Hepatocyte (in vitro differentiated cells): Measurements from ENCODE around the gene LECT2. TPM values are rescaled to one million over a fixed set of nuclear protein-coding genes. Genes with fewer than 3 reads are reported as not detected.

Source experiments
- DNase-seq: peaks from one replicate; pipeline ENCODE4 v3.0.0-alpha.2; 2016; ENCODE audit warnings: low spot score
- H2AFZ ChIP-seq: fragments of 200-600 bp; sonication (generic); 2 replicates; pipeline ENCODE4 v1.6.0; 2016; ENCODE audit warnings: antibody characterized with exemption, mild to moderate bottlenecking
- H3K27ac ChIP-seq: fragments of 200-600 bp; sonication (generic); 2 replicates; pipeline ENCODE4 v1.5.1; 2016; ENCODE audit warnings: mild to moderate bottlenecking
- H3K27me3 ChIP-seq: fragments of 200-600 bp; sonication (generic); 2 replicates; pipeline ENCODE4 v1.6.1; 2016
- H3K36me3 ChIP-seq: fragments of 200-600 bp; sonication (generic); replicated peaks from 2 replicates; pipeline ENCODE4 v1.5.1; 2016; ENCODE audit warnings: low read depth; ENCODE audit not compliant: insufficient read depth
- H3K4me1 ChIP-seq: fragments of 200-600 bp; sonication (generic); 2 replicates; pipeline ENCODE4 v1.5.1; 2016; ENCODE audit warnings: mild to moderate bottlenecking, moderate library complexity; ENCODE audit not compliant: insufficient read depth
- H3K4me2 ChIP-seq: fragments of 200-600 bp; sonication (generic); 2 replicates; pipeline ENCODE4 v1.6.0; 2016
- H3K4me3 ChIP-seq: fragments of 200-600 bp; sonication (generic); 2 replicates; pipeline ENCODE4 v1.5.1; 2016; ENCODE audit warnings: mild to moderate bottlenecking
- H3K79me2 ChIP-seq: fragments of 200-600 bp; sonication (generic); 2 replicates; pipeline ENCODE4 v1.6.0; 2017; ENCODE audit warnings: mild to moderate bottlenecking
- H3K9me2 ChIP-seq: fragments of 200-600 bp; sonication (generic); replicated peaks from 2 replicates; pipeline ENCODE4 v1.6.0; 2017; ENCODE audit warnings: mild to moderate bottlenecking; ENCODE audit not compliant: insufficient read depth
- H3K9me3 ChIP-seq: fragments of 200-600 bp; sonication (generic); 2 replicates; pipeline ENCODE4 v1.5.1; 2016; ENCODE audit warnings: low read depth, mild to moderate bottlenecking
- H4K20me1 ChIP-seq: fragments of 200-600 bp; sonication (generic); 2 replicates; pipeline ENCODE4 v1.6.0; 2016; ENCODE audit warnings: mild to moderate bottlenecking; ENCODE audit not compliant: insufficient read depth, poor library complexity, severe bottlenecking
- EZH2 ChIP-seq: fragments of 200-600 bp; sonication (generic); IDR thresholded peaks from 2 replicates; pipeline ENCODE4 v1.6.1; 2016; ENCODE audit warnings: antibody characterized with exemption, mild to moderate bottlenecking, borderline replicate concordance
- EZH2phosphoT487 ChIP-seq: fragments of 200-600 bp; sonication (generic); IDR thresholded peaks from one replicate; pipeline ENCODE4 v1.6.1; 2018; ENCODE audit warnings: antibody characterized with exemption, mild to moderate bottlenecking, low read depth, moderate library complexity; ENCODE audit not compliant: unreplicated experiment, severe bottlenecking
- WGBS: methylation state at CpG from one replicate; pipeline ENCODE4 v1.1.6; 2016; ENCODE audit warnings: low lambda C conversion rate; ENCODE audit errors: missing lambda C conversion rate; 5-methylcytosine and 5-hydroxymethylcytosine counted together
- polyA plus RNA-seq: library from polyadenylated mRNA; unstranded; fragments of >200 nt; fragmentation: Nextera tagmentation; extraction: Ambion mirVana; gene quantifications from 2 replicates; pipeline ENCODE4 v1.2.1, GENCODE V29; 2016
- total RNA-seq: library from RNA; depleted of rRNA; stranded (reverse); fragments of >200 nt; gene quantifications from 2 replicates; pipeline ENCODE4 v1.2.3, GENCODE V29; 2014
- TF ChIP-seq, protein P1 (sequence below): fragments of 200-600 bp; sonication (generic); IDR thresholded peaks from 2 replicates; pipeline ENCODE4 v1.5.1; 2016; ENCODE audit warnings: antibody characterized with exemption, mild to moderate bottlenecking; ENCODE audit not compliant: poor library complexity

The LECT2 gene
- total and polyA plus RNA-seq, 2 experiments from 2014 or later, result 12.3 to 29.6 TPM

DNA sequence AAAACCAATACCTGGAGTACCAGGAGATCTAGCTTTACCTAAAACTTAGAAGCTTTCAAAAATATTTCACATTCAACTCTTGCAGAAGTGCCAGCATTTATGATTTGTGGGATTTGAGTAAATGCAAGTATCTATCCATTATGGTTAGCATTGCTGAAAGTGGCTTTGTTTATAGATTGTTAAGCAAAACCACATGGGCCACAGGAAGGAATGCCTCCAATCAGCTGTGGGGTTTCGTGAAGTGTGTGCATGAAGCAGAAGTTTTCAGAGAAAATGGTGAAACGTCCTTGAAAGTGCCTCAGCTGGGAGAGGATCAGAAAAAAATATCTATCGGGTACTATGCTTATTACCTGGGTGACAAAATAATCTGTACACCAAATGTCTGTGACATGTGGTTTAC lies 4.2 kb downstream of the LECT2 start:
- H3K4me1 ChIP-seq, result peaks cover 4% of the 10 kb centered on the region
- H2AFZ ChIP-seq, result no peak overlapping the region
- H3K27ac ChIP-seq, result peak overlapping the region; percentile 20
- H3K9me3 ChIP-seq, result no peaks in the 10 kb centered on the region
- no peak for DNase-seq
- H3K36me3 ChIP-seq, result no peaks in the 10 kb centered on the region
- 54% methylated on average over 3 of the region's 3 CpGs for WGBS
- H3K4me3 ChIP-seq, result no peak overlapping the region
- H3K79me2 ChIP-seq, result no peaks in the 10 kb centered on the region
- no peaks in the 10 kb centered on the region for H3K9me2 ChIP-seq
- no peak overlapping the region for H3K4me2 ChIP-seq
- no peaks in the 10 kb centered on the region for H4K20me1 ChIP-seq
- no peaks in the 10 kb centered on the region for H3K27me3 ChIP-seq
- TF ChIP-seq, protein P1, sequence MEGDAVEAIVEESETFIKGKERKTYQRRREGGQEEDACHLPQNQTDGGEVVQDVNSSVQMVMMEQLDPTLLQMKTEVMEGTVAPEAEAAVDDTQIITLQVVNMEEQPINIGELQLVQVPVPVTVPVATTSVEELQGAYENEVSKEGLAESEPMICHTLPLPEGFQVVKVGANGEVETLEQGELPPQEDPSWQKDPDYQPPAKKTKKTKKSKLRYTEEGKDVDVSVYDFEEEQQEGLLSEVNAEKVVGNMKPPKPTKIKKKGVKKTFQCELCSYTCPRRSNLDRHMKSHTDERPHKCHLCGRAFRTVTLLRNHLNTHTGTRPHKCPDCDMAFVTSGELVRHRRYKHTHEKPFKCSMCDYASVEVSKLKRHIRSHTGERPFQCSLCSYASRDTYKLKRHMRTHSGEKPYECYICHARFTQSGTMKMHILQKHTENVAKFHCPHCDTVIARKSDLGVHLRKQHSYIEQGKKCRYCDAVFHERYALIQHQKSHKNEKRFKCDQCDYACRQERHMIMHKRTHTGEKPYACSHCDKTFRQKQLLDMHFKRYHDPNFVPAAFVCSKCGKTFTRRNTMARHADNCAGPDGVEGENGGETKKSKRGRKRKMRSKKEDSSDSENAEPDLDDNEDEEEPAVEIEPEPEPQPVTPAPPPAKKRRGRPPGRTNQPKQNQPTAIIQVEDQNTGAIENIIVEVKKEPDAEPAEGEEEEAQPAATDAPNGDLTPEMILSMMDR, result no peak

GRCh38 chr5:135944967-135945560 lies 9.7 kb downstream of the LECT2 start:
- 1% methylated on average over 3 of the region's 3 CpGs for WGBS
- H3K4me1 ChIP-seq, result no peaks in the 10 kb centered on the region
- no peaks in the 10 kb centered on the region for H3K79me2 ChIP-seq
- no peaks in the 10 kb centered on the region for H3K36me3 ChIP-seq
- no peak overlapping the region for H3K4me3 ChIP-seq
- no peaks in the 10 kb centered on the region for H3K9me2 ChIP-seq
- TF ChIP-seq, protein P1, result peak; percentile 86
- no peak for TF ChIP-seq EZH2
- no peak overlapping the region for H3K4me2 ChIP-seq
- no peaks in the 10 kb centered on the region for H4K20me1 ChIP-seq
- H3K9me3 ChIP-seq, result no peaks in the 10 kb centered on the region
- no peaks in the 10 kb centered on the region for H3K27me3 ChIP-seq
- H3K27ac ChIP-seq, result no peak overlapping the region
- peak; percentile 91 for DNase-seq
- no peak overlapping the region for H2AFZ ChIP-seq

DNA sequence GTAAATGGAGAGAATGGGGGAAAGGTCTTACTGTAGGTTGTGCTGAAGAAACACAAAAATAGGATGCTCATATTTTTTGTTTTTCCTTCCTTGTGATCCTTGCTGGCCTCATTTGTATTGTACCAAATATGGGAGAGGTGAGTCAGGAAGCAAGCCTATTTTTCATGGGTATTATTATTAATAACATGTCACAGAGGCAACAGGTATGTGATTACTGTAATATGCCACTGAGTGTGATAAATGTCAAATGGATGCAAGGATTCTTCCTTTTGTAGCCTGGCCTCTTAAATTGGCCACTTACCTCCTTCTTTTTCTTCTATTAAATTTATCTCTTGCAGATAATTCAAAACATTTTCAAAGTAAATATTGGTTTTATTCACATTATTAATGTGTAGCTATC lies 10.2 kb downstream of the LECT2 start:
- Histone ChIP-seq H3K27me3 (no peaks in the 10 kb centered on the region), H3K36me3 (no peaks in the 10 kb centered on the region), H3K4me1 (no peaks in the 10 kb centered on the region), H3K4me2 (no peak overlapping the region), H4K20me1 (no peaks in the 10 kb centered on the region), H3K9me2 (no peaks in the 10 kb centered on the region), H2AFZ (no peak overlapping the region), H3K9me3 (no peaks in the 10 kb centered on the region), H3K27ac (no peak overlapping the region), H3K4me3 (no peak overlapping the region), H3K79me2 (no peaks in the 10 kb centered on the region)
- DNase-seq, result no peak
- TF ChIP-seq EZH2 (no peak), EZH2phosphoT487 (no peak)
- TF ChIP-seq, protein P1, result no peak

DNA sequence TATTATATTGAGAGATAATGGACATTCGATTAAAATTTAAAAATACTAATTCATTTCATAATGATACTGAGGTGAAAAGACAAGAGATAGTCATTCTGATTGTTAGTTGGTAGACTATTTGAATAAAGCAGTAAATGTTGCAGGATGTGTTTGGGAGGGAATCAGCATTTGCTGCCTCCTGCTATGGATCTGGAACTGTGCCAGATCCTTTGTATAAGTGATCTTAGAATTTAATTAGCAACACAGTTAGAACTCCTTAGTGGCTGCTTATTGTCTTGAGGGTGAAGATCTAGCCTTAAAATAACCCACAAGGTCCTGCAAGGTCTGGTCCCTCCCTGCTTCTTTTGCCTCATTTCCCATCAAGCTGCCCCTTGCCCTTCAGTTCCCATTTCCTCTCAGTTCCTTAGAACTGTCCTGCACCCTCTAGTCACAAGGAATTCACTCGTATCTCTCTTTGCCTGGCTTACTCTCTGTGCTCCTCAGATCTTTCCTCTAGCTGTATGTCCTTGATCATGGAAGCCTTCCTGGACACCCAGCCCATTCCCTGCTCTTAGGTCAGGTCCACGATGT lies 12.5 kb downstream of the LECT2 start:
- no peaks in the 10 kb centered on the region for H3K27me3 ChIP-seq
- 83% methylated on average over 3 of the region's 3 CpGs for WGBS
- H3K4me1 ChIP-seq, result no peaks in the 10 kb centered on the region
- H3K36me3 ChIP-seq, result no peaks in the 10 kb centered on the region
- H3K9me2 ChIP-seq, result no peaks in the 10 kb centered on the region
- DNase-seq, result no peak
- H3K9me3 ChIP-seq, result no peaks in the 10 kb centered on the region
- no peaks in the 10 kb centered on the region for H3K79me2 ChIP-seq
- TF ChIP-seq, protein P1, result no peak
- TF ChIP-seq EZH2phosphoT487 (no peak), EZH2 (no peak)
- no peak overlapping the region for H3K4me3 ChIP-seq
- no peak overlapping the region for H3K4me2 ChIP-seq
- no peaks in the 10 kb centered on the region for H4K20me1 ChIP-seq
- H3K27ac ChIP-seq, result no peak overlapping the region
- no peak overlapping the region for H2AFZ ChIP-seq
